GM19240 (cell line): Measurements from ENCODE around the gene RAB6A.
A peak's percentile ranks its signal among the peaks of the same experiment; 100 is the strongest.
"Not testable (repeated sequence)": the region's sequence is repeated elsewhere in the genome, so short reads cannot be mapped to it uniquely, and the experiment has no call there.

Experiments
- DNase-seq: peaks from one replicate; pipeline ENCODE4 v3.0.0; 2011; ENCODE audit warnings: low spot score; ENCODE audit not compliant: insufficient read length

RAB6A gene

GRCh38 chr11:73726825-73727224 is 34.0 kb downstream of the RAB6A start:
- no peak for DNase-seq

DNA sequence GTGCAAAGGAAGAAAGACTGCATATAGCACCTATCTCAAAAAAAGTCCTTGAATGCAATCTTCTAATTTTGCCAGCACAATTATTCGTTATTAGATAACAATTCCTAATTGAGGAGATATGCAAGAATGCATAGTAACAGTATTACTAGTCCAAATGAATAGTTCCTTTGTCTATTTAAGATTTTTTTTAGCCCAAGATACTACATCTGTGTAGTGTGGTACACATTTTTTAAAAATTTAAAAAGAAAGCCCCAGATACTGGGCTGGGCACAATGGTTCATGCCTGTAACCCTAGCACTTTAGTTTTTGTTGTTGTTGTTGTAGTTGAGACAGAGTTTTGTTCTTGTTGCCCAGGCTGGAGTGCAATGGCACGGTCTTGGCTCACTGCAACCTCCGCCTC is 43.7 kb downstream of the RAB6A start:
- no peak for DNase-seq

- DNase-seq = no peak
Observed at GRCh38 chr11:73716153-73717056, 44.5 kb downstream of the RAB6A start.

DNA sequence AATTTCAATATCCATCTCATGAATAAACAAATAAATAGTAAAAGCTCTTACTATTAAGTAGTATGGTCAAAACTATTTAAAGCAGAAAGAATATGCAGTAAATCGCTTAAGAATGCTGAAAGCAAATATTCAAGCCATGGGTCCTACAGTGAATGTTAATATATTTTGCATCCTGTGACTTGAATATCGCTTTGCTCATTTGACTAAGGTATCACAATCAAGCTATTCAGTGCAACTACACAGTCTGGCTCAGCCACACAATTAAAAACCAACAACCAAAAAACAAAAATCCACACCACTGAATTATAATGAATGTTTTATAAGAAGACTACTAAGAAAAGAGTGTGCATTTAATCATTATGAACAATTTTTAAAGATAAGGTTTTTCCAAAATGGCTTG is 45.3 kb downstream of the RAB6A start:
- DNase-seq = no peak

GRCh38 chr11:73710964-73711363 is 49.9 kb downstream of the RAB6A start:
- DNase-seq = no peak

DNA sequence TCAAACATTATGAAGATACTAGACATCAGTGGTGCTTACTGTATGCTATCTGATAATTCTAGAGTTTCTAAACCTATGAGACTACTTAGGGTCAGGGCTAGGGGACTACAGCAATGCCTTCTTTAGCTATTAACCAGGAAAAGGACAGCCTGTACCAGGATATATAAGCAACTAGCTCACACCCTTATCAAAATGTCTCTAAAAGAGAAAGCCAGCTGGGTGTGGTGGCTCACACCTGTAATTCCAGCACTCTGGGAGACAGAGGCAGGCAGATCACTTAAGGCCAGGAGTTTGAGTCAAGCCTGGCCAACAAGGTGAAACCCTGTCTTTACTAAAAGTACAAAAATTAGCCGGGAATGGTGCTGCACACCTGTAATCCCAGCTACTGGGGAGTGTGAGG is 55.8 kb downstream of the RAB6A start:
- no peak for DNase-seq

- DNase-seq = no peak
Observed at GRCh38 chr11:73693899-73694525, 66.9 kb downstream of the RAB6A start.

GRCh38 chr11:73680687-73681086 is 80.2 kb downstream of the RAB6A start:
- no peak for DNase-seq

- not testable (repeated sequence) for DNase-seq
Observed at GRCh38 chr11:73676552-73676951, 84.3 kb downstream of the RAB6A start.

GRCh38 chr11:73671701-73672100 is 89.2 kb downstream of the RAB6A start:
- DNase-seq = no peak

GRCh38 chr11:73670808-73671207 is 90.1 kb downstream of the RAB6A start:
- no peak for DNase-seq

GRCh38 chr11:73667891-73668290 is 93.0 kb downstream of the RAB6A start:
- no peak for DNase-seq

- DNase-seq = no peak
Observed at GRCh38 chr11:73664877-73665276, 96.0 kb downstream of the RAB6A start.

DNA sequence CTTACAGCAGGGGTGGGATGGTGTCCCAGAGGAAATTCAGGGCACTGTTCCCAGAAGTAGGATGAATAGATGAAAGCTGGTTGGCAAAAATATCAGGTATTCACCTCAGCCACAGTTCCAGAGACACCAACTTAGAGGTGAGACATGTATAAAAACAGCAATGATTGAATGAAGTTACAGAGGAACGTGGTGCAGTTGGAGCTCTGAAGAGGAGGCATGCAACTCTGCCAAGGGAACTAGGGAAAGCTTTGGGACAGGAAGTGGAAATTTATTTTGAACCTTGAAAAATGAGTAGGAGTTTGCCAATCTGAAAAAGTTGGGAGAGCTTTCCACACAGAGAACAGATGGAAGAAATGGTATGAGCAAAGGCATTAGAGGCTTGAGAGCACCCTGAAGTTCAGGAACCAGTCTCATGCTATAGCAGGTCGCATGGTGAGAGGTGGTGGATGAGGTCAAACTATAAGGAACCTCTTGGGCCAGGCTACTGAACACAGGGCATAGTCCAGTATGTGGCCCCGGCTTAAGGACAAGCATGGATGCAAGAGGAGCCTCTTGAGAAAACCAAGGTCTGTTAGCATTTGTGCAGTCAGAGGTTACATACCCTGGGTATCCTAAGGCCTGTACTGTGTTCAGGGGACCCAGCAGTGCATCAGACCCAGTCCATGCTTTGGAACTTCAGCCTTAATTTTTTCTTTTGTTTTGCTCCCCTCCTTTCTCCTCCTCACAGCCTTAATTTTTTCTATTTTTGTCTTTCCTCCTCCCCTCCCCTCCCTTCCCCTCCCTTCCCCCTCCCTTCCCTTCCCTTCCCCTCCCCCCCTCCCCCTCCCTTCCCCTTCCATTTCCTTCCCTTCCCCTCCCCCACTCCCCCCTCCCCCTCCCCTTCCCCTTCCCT is 97.0 kb downstream of the RAB6A start:
- DNase-seq = no peak

- DNase-seq = no peak
Observed at GRCh38 chr11:73662445-73663157, 98.3 kb downstream of the RAB6A start.

- DNase-seq = peak; percentile 96
Observed at GRCh38 chr11:73661035-73661628, 99.7 kb downstream of the RAB6A start.

GRCh38 chr11:73660497-73661034 is 100.3 kb downstream of the RAB6A start:
- no peak for DNase-seq

DNA sequence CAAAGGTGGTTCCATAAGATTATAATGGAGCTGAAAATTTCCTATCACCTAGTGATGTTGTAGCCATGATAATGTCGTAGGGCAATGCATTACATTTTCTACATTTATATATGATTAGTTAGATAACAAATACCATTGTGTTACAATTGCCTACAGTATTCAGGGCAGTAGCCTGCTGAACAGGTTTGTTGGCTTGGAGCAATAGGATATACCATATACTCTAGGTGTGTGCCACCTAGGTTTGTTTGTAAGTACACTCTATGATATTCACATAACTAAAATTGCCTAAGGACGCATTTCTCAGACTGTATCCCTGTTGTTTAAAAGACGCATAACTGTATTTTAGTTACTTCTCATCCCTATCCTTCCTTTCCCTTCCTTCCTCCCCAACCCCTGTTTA is 100.9 kb downstream of the RAB6A start:
- DNase-seq = no peak

DNA sequence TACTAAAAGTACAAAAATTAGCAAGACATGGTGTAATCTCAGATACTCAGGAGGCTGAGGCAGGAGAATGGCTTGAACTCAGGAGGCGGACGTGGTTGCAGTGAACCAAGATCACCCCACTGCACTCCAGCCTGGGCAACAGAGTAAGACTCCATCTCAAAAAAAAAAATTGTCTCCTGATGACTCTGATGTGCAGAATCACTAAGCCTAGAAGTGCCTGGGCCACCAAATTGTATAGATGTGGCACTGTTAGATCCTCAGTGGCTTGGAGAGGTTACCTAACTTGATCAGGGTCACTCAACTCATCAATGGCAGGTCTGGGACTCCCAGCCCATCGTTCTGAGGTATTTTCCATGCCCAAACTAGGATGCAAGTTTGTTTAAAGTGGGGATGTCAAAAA is 103.9 kb downstream of the RAB6A start:
- DNase-seq = no peak

GRCh38 chr11:73655686-73656085 is 105.2 kb downstream of the RAB6A start:
- no peak for DNase-seq
